Suppressor macrophage (primary cell): ENCODE measurements around the gene RUNX1.

Experiments used
- DNase-seq, 4 experiments: peaks; one replicate each; pipeline ENCODE4 v3.0.0-alpha.2; 2020 to 2022

RUNX1 gene

DNA sequence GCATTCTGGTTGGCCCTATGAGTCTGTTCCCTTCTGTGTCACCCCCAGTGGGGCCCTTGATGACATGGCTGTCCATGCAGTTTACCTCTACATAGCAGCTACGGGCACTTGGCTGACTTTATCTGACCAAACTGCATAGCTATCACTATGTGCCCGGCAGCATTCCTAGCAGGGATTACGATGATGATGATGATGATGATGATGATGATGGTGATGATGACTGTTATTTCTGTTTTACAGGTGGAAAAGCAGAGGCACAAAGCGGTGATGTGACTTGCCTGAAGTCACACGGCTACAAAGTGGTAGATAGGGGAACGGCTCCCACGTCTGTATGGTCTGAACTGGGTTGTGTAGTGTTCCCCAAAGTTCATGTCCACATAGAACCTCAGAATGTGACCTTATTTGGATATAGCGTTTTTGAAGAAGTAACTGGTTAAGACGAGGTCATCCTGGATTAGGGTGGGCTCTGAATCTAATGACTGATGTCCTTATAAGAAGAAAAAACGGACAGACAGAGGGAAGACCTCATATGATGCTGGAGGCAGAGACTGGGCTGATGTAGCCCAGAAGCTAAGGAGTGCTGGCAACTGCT, 57.6 kb downstream of the RUNX1 start:
- peak in 1 of 4 experiments; percentile 17 for DNase-seq

GRCh38 chr21:34990842-34991241, 58.3 kb downstream of the RUNX1 start:
- no peak for DNase-seq

GRCh38 chr21:34989337-34990151, 59.6 kb downstream of the RUNX1 start:
- peak in 3 of 4 experiments; percentile 32 to 42 (median 39) for DNase-seq

- no peak for DNase-seq
Observed at GRCh38 chr21:34988625-34989024, 60.5 kb downstream of the RUNX1 start.

- DNase-seq, result no peak
Observed at GRCh38 chr21:34988139-34988538, 61.0 kb downstream of the RUNX1 start.

DNA sequence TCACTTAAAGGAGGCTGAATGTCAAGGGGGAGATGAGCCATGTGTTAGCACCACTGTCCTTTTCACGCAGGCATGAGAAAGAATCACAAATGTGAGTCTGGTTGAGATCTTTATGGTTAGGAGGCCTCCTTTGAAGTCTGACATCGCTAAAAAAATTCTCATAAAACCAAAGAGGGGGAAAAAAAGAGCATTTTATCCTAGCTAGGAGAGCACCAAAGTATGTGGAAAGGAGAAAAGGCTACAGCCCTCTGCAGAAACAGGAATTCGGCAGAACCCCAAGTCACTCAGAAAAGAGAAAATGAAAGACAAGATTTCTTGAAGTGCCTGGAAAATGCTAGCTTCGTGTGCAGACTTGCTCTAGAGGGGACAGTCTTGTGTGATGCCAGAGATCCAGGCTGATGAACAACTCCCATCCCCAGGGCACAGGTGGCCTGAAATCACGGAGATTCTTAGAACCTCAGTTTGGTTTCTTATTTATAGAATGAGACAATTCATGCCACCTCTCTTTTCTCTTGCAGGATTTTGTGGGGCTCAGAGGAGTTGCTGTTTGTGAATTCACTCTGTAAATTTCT, 61.5 kb downstream of the RUNX1 start:
- no peak for DNase-seq

- peak in 3 of 4 experiments; percentile 39 to 45 (median 42) for DNase-seq
Observed at GRCh38 chr21:34986561-34987500, 62.3 kb downstream of the RUNX1 start.

- DNase-seq, result peak in 2 of 4 experiments; percentile 27 to 30
Observed at GRCh38 chr21:34984356-34985058, 64.6 kb downstream of the RUNX1 start.

- DNase-seq, result peak; percentile 71 to 86 (median 74)
Observed at GRCh38 chr21:34983680-34984086, 65.4 kb downstream of the RUNX1 start.

DNA sequence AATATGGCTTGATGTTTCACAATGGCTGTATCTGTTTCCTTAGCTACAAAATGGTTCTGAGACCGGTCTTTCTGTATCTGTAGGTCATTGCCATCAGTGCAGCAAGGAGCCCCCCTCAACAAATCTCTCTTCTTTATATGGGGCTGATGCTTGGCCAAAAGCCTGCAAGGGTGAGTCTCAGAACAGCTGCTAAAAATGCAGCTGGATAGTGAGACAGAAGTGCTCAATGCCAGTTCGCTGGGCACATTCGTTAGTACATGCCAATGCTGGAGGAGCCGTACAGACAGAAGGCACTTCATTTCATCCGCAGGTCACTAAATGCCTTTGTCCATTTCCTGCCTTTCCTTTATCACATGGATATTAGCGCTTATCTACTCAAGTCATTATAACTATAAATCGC, 67.3 kb downstream of the RUNX1 start:
- DNase-seq, result no peak

DNA sequence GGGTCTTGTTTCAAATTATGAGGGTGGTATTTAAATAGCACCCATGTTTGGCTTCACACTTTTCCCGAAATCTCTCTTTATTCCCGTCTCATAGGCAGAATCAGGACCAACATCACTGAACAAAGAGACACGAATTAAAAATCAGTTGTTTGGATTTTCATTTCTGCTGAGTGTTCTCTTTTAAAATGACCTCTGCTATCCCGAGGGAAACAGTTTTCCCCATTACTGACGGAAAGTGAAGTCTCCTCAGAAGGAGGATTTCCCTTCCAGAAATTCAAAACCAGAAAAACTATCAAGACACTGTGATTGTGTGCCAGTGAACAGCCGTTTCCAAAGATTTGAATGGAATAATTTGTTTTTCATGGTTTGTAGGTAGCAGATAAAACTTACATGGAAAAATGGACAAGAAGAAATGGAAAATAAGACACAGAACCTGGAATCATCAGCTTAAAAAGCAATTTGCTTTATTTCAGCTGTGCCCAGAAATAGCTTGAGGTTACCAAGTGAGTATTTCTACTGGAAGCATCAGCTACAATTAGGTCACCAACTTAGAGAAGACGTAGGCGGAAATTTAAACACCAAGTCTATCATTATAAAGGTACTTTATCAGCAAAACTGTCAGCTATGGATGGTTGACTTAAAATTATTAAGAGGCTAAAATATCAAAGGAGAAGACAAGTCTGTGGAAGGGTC, 68.5 kb downstream of the RUNX1 start:
- DNase-seq, result no peak

- DNase-seq, result no peak
Observed at GRCh38 chr21:34979383-34979782, 69.7 kb downstream of the RUNX1 start.

DNA sequence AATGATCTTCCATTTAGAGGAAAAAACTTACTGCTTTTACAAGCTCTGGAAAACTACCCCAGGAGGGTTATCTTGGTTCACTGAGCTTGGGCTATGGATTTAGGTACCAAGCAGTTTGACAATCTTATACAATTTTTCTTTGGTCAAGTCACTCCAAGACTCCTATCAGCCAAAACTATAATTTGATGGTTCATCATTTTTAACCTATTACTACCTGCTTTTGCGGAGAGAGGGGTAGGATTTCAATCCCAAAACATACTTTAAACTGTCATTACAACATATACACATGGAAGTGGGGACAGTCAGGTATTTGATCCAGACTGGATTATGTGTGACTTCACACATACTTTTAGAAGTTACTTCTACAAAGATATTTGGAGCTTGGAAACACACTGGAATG, 71.8 kb downstream of the RUNX1 start:
- DNase-seq, result no peak

DNA sequence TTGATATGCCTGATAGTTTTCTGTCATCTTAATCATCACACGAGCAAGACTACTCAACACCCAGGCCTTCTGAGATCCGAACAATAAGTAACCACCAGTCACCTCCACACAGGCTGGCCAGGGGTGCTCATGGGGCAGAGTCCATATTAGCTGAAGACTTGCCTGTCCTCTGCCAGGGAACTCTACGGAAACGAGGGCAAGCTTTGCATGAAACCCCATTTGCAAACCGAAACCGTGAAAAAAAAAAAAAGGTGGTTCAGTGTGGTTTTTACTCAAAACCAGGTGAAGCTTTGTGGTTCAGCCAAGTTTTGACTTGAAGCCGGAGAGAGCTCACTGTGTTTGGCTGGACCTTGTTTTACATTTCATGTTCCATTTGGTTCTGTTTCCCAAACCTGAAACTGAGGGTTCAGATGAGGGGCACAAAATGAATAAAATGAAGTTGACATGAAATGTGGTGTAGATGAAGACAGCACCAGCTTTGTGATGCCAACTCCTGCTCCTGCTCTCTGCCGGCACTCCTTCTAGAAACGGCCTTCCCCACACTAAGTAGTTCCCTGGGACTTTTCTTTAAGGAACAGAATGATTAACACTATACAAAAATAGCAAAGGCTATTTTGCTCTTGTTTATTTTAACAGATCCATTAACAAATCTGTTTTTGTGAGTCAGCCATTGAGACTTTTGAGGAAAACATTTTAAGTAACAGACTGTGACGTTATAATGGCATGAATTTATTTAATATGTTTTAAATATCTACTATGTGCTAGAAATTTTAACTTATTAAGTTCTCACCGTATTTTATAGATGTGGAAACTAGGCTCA, 74.7 kb downstream of the RUNX1 start:
- DNase-seq, result no peak

DNA sequence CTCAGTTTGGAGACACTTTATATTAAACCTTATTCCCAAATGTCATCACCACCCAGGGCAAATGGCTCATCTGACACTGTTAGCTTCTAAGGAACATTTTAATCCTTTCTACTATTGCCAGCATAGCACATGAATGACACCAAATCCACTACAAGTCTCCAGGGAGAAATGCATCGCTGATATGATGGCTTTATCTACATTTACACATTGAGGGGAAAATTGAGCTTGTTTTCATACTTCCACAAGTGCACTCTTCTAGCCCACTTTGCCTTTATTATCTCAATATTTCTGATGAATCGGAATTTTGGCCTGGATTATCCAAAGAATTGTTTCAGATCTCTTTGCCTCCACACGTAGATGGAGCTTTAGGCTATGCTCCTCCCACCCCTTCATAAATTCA, 75.4 kb downstream of the RUNX1 start:
- no peak for DNase-seq

- no peak for DNase-seq
Observed at GRCh38 chr21:34971656-34972055, 77.4 kb downstream of the RUNX1 start.

GRCh38 chr21:34970566-34970965, 78.5 kb downstream of the RUNX1 start:
- no peak for DNase-seq

DNA sequence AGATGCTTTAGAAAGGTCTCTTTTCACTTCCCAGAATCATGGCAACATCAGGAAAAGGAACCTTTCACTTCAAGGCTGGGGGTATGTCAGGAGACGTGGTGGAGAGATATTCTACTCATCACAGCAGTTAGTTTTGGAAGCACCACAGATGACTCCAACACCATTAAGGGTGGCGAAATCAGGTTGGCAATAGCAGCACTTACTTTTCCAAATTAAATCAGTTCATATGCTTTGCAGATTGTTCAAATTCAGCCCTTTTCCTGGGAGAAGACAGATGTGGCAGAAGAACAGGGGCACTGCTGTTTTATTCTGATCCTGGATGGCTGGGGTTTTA, 79.0 kb downstream of the RUNX1 start:
- DNase-seq, result peak in 2 of 4 experiments; percentile 30 to 34

- peak in 1 of 4 experiments; percentile 12 for DNase-seq
Observed at GRCh38 chr21:34969423-34970166, 79.5 kb downstream of the RUNX1 start.
